Measurements from ENCODE around the gene PLET1.

Gene PLET1

GRCh38 chr11:112289588-112290492 lies 29.2 kb upstream of the PLET1 start:
- H3K9me3 ChIP-seq (ENCODE audit: severe bottlenecking): no peaks in the 10 kb centered on the region
- H3K4me3 ChIP-seq (ENCODE audit: severe bottlenecking): peak overlapping the region; percentile 37
- H3K27me3 ChIP-seq (ENCODE audit: insufficient read depth, poor library complexity, severe bottlenecking): no peaks in the 10 kb centered on the region
- TF ChIP-seq, protein P1, sequence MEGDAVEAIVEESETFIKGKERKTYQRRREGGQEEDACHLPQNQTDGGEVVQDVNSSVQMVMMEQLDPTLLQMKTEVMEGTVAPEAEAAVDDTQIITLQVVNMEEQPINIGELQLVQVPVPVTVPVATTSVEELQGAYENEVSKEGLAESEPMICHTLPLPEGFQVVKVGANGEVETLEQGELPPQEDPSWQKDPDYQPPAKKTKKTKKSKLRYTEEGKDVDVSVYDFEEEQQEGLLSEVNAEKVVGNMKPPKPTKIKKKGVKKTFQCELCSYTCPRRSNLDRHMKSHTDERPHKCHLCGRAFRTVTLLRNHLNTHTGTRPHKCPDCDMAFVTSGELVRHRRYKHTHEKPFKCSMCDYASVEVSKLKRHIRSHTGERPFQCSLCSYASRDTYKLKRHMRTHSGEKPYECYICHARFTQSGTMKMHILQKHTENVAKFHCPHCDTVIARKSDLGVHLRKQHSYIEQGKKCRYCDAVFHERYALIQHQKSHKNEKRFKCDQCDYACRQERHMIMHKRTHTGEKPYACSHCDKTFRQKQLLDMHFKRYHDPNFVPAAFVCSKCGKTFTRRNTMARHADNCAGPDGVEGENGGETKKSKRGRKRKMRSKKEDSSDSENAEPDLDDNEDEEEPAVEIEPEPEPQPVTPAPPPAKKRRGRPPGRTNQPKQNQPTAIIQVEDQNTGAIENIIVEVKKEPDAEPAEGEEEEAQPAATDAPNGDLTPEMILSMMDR (IDR thresholded peaks at IDR 0.05; ENCODE audit: poor library complexity, severe bottlenecking): peak; percentile 96
- no peaks in the 10 kb centered on the region for H3K36me3 ChIP-seq (ENCODE audit: low read depth)
- ATAC-seq (ENCODE audit: low read depth) (peak; percentile 83), DNase-seq (ENCODE audit: low spot score) (peak; percentile 73)
- H3K4me1 ChIP-seq (ENCODE audit: insufficient read depth, poor library complexity, severe bottlenecking): peaks cover 18% of the 10 kb centered on the region
- H3K27ac ChIP-seq (ENCODE audit: poor library complexity, severe bottlenecking): no peak overlapping the region

DNA sequence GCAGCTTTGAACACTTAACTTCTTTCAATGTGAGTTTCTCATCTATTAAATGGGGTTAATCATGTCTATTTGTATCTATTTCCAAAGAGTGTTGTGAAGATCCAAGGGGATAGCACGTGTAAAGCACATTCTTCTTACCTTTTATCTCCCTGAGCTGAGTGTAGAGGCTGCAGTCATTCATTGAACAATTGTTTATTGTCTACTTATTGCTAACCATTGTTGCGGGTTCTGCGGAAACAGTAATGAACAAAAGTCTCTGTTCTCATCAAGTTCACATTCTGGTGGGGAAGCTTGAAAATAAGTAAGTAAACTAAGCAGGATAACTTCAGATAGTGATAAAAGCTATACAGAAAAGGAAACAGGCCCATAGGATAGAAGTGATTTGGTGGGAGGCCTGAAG lies 27.4 kb upstream of the PLET1 start:
- TF ChIP-seq, protein P1 (IDR thresholded peaks at IDR 0.05; ENCODE audit: poor library complexity, severe bottlenecking): no peak
- no peaks in the 10 kb centered on the region for H3K9me3 ChIP-seq (ENCODE audit: severe bottlenecking)
- ATAC-seq (ENCODE audit: low read depth) (no peak), DNase-seq (ENCODE audit: low spot score) (no peak)
- H3K4me1 ChIP-seq (ENCODE audit: insufficient read depth, poor library complexity, severe bottlenecking): peaks cover 8% of the 10 kb centered on the region
- no peak overlapping the region for H3K4me3 ChIP-seq (ENCODE audit: severe bottlenecking)
- H3K27ac ChIP-seq (ENCODE audit: poor library complexity, severe bottlenecking): no peak overlapping the region
- no peaks in the 10 kb centered on the region for H3K27me3 ChIP-seq (ENCODE audit: insufficient read depth, poor library complexity, severe bottlenecking)
- no peaks in the 10 kb centered on the region for H3K36me3 ChIP-seq (ENCODE audit: low read depth)

DNA sequence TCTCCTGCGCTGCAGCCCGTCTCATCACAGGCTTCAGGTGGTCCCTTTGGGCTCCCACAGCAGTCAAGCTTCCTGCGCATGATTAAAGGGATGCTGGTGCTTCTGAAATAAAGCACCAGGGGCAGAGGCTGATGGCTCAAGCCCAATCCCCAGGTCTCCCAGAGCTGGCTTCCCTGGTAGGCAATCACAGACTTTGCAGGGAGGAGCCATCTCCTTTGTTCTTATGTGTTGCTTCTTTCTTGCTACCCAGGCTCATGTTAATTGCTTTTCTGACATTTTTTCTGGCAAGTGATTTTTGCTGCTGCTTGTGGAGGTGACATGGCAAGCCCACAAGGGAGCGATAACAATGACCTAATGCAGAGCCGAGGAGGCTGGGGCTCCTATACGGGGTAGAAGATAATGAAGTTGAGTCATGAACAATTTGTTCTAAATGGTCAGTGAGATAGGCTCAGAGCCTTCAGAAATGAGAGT lies 25.2 kb upstream of the PLET1 start:
- no peak for DNase-seq (ENCODE audit: low spot score)
- Histone ChIP-seq H3K36me3 (ENCODE audit: low read depth) (no peaks in the 10 kb centered on the region), H3K9me3 (ENCODE audit: severe bottlenecking) (no peaks in the 10 kb centered on the region), H3K4me3 (ENCODE audit: severe bottlenecking) (no peak overlapping the region), H3K27me3 (ENCODE audit: insufficient read depth, poor library complexity, severe bottlenecking) (no peaks in the 10 kb centered on the region), H3K4me1 (ENCODE audit: insufficient read depth, poor library complexity, severe bottlenecking) (no peaks in the 10 kb centered on the region), H3K27ac (ENCODE audit: poor library complexity, severe bottlenecking) (no peak overlapping the region)
- ATAC-seq (ENCODE audit: low read depth): no peak
- TF ChIP-seq, protein P1 (IDR thresholded peaks at IDR 0.05; ENCODE audit: poor library complexity, severe bottlenecking): no peak

- no peaks in the 10 kb centered on the region for H3K27me3 ChIP-seq (ENCODE audit: insufficient read depth, poor library complexity, severe bottlenecking)
- H3K27ac ChIP-seq (ENCODE audit: poor library complexity, severe bottlenecking): no peak overlapping the region
- H3K4me1 ChIP-seq (ENCODE audit: insufficient read depth, poor library complexity, severe bottlenecking): no peaks in the 10 kb centered on the region
- ATAC-seq (ENCODE audit: low read depth) (no peak), DNase-seq (ENCODE audit: low spot score) (no peak)
- no peak overlapping the region for H3K4me3 ChIP-seq (ENCODE audit: severe bottlenecking)
- H3K36me3 ChIP-seq (ENCODE audit: low read depth): no peaks in the 10 kb centered on the region
- H3K9me3 ChIP-seq (ENCODE audit: severe bottlenecking): no peaks in the 10 kb centered on the region
- TF ChIP-seq, protein P1 (IDR thresholded peaks at IDR 0.05; ENCODE audit: poor library complexity, severe bottlenecking): no peak
Measured at GRCh38 chr11:112281726-112282125, 21.1 kb upstream of the PLET1 start.
